Measurements from ENCODE around the gene SETD2.

DNA sequence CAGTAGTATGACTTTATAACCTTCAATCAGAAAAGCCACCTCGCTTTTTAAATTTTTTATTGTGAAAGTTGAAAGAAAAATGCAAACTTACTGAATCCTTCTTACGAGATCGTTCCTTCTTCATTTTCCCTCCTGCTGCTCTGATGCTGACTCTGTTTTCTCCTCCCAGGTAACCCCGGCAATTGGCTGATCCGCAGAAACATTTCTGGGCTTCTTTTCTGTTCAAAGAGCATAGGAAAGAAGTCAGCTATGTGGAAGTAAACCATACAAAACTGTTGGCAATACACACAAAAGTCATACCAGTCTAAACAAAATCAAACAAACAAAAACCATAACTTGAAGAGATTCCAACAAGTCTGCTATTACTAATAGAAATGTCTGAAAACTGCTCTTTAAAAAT is 66.0 kb downstream of the SETD2 start:
- TF ChIP-seq, protein P1, sequence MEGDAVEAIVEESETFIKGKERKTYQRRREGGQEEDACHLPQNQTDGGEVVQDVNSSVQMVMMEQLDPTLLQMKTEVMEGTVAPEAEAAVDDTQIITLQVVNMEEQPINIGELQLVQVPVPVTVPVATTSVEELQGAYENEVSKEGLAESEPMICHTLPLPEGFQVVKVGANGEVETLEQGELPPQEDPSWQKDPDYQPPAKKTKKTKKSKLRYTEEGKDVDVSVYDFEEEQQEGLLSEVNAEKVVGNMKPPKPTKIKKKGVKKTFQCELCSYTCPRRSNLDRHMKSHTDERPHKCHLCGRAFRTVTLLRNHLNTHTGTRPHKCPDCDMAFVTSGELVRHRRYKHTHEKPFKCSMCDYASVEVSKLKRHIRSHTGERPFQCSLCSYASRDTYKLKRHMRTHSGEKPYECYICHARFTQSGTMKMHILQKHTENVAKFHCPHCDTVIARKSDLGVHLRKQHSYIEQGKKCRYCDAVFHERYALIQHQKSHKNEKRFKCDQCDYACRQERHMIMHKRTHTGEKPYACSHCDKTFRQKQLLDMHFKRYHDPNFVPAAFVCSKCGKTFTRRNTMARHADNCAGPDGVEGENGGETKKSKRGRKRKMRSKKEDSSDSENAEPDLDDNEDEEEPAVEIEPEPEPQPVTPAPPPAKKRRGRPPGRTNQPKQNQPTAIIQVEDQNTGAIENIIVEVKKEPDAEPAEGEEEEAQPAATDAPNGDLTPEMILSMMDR (IDR thresholded peaks at IDR 0.05; ENCODE audit: control extremely low read depth in 1 of 3, insufficient read depth in 1 of 3, low read depth in 1 of 3, low read length in 3 of 3), result no peak
- TF ChIP-seq, protein P2, sequence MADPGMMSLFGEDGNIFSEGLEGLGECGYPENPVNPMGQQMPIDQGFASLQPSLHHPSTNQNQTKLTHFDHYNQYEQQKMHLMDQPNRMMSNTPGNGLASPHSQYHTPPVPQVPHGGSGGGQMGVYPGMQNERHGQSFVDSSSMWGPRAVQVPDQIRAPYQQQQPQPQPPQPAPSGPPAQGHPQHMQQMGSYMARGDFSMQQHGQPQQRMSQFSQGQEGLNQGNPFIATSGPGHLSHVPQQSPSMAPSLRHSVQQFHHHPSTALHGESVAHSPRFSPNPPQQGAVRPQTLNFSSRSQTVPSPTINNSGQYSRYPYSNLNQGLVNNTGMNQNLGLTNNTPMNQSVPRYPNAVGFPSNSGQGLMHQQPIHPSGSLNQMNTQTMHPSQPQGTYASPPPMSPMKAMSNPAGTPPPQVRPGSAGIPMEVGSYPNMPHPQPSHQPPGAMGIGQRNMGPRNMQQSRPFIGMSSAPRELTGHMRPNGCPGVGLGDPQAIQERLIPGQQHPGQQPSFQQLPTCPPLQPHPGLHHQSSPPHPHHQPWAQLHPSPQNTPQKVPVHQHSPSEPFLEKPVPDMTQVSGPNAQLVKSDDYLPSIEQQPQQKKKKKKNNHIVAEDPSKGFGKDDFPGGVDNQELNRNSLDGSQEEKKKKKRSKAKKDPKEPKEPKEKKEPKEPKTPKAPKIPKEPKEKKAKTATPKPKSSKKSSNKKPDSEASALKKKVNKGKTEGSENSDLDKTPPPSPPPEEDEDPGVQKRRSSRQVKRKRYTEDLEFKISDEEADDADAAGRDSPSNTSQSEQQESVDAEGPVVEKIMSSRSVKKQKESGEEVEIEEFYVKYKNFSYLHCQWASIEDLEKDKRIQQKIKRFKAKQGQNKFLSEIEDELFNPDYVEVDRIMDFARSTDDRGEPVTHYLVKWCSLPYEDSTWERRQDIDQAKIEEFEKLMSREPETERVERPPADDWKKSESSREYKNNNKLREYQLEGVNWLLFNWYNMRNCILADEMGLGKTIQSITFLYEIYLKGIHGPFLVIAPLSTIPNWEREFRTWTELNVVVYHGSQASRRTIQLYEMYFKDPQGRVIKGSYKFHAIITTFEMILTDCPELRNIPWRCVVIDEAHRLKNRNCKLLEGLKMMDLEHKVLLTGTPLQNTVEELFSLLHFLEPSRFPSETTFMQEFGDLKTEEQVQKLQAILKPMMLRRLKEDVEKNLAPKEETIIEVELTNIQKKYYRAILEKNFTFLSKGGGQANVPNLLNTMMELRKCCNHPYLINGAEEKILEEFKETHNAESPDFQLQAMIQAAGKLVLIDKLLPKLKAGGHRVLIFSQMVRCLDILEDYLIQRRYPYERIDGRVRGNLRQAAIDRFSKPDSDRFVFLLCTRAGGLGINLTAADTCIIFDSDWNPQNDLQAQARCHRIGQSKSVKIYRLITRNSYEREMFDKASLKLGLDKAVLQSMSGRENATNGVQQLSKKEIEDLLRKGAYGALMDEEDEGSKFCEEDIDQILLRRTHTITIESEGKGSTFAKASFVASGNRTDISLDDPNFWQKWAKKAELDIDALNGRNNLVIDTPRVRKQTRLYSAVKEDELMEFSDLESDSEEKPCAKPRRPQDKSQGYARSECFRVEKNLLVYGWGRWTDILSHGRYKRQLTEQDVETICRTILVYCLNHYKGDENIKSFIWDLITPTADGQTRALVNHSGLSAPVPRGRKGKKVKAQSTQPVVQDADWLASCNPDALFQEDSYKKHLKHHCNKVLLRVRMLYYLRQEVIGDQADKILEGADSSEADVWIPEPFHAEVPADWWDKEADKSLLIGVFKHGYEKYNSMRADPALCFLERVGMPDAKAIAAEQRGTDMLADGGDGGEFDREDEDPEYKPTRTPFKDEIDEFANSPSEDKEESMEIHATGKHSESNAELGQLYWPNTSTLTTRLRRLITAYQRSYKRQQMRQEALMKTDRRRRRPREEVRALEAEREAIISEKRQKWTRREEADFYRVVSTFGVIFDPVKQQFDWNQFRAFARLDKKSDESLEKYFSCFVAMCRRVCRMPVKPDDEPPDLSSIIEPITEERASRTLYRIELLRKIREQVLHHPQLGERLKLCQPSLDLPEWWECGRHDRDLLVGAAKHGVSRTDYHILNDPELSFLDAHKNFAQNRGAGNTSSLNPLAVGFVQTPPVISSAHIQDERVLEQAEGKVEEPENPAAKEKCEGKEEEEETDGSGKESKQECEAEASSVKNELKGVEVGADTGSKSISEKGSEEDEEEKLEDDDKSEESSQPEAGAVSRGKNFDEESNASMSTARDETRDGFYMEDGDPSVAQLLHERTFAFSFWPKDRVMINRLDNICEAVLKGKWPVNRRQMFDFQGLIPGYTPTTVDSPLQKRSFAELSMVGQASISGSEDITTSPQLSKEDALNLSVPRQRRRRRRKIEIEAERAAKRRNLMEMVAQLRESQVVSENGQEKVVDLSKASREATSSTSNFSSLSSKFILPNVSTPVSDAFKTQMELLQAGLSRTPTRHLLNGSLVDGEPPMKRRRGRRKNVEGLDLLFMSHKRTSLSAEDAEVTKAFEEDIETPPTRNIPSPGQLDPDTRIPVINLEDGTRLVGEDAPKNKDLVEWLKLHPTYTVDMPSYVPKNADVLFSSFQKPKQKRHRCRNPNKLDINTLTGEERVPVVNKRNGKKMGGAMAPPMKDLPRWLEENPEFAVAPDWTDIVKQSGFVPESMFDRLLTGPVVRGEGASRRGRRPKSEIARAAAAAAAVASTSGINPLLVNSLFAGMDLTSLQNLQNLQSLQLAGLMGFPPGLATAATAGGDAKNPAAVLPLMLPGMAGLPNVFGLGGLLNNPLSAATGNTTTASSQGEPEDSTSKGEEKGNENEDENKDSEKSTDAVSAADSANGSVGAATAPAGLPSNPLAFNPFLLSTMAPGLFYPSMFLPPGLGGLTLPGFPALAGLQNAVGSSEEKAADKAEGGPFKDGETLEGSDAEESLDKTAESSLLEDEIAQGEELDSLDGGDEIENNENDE (IDR thresholded peaks at IDR 0.05; ENCODE audit: insufficient replicate concordance, low read length), result no peak
- no peak for TF ChIP-seq CREB1 (IDR thresholded peaks at IDR 0.05)
- TF ChIP-seq EZH2 (IDR thresholded peaks at IDR 0.05; ENCODE audit: low read depth, low read length, severe bottlenecking), result no peak
- TF ChIP-seq JUND (IDR thresholded peaks at IDR 0.05; ENCODE audit: low read length), result no peak
- TF ChIP-seq, protein P3, sequence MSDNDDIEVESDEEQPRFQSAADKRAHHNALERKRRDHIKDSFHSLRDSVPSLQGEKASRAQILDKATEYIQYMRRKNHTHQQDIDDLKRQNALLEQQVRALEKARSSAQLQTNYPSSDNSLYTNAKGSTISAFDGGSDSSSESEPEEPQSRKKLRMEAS (IDR thresholded peaks at IDR 0.05), result no peak
- TF ChIP-seq SP1 (IDR thresholded peaks at IDR 0.05; ENCODE audit: low read depth, low read length), result no peak
- no peak for TF ChIP-seq PHF8 (conservative IDR thresholded peaks at IDR 0.05; ENCODE audit: low read depth, low read length)
- TF ChIP-seq HDAC2 (IDR thresholded peaks at IDR 0.05; ENCODE audit: borderline replicate concordance in 1 of 2, low read depth in 2 of 2, low read length in 2 of 2), result no peak
- TF ChIP-seq USF2 (IDR thresholded peaks at IDR 0.05; ENCODE audit: low read length), result no peak
- TF ChIP-seq RAD21 (IDR thresholded peaks at IDR 0.05 in 1 of 2, conservative IDR thresholded peaks at IDR 0.05 in 1 of 2; ENCODE audit: low read depth in 2 of 2, low read length in 2 of 2), result no peak

Measured in H1 (cell line).